Activated CD4-positive, alpha-beta T cell treated with anti-CD3 and anti-CD28 coated beads, Interleukin-2, amount 10 ng/mL, durations not matched to agents 24 days and 14 days (primary cell): ENCODE data around the gene GSK3A. TPM values are rescaled to one million over a fixed set of nuclear protein-coding genes. Genes with fewer than 3 reads are reported as not detected.

Experiments
- DNase-seq: peaks from one replicate; pipeline ENCODE4 v3.0.0; 2022
- H3K27ac Mint-ChIP-seq: one replicate; pipeline ENCODE4 v1.8.0; 2022; ENCODE audit warnings: mild to moderate bottlenecking, mixed read lengths
- H3K27me3 Mint-ChIP-seq: one replicate; pipeline ENCODE4 v1.8.0; 2022; ENCODE audit warnings: mixed read lengths
- H3K36me3 Mint-ChIP-seq: one replicate; pipeline ENCODE4 v1.8.0; 2022; ENCODE audit warnings: low read depth, mild to moderate bottlenecking, mixed read lengths
- H3K4me1 Mint-ChIP-seq: one replicate; pipeline ENCODE4 v1.8.0; 2021; ENCODE audit warnings: mixed read lengths
- H3K4me3 Mint-ChIP-seq: one replicate; pipeline ENCODE4 v1.8.0; 2022; ENCODE audit warnings: mild to moderate bottlenecking, moderate library complexity, mixed read lengths
- H3K9me3 Mint-ChIP-seq: one replicate; pipeline ENCODE4 v1.8.0; 2021; ENCODE audit warnings: mixed read lengths
- intact Hi-C: fragments of 100-400 bp; cut with micrococcal nuclease; formaldehyde crosslinking; loops from one replicate; pipeline ENCODE4 v1.15.1; 2023
- total RNA-seq: library from RNA; stranded (reverse); gene quantifications from 2 replicates; pipeline ENCODE4 v1.2.3, GENCODE V29; 2022

Gene GSK3A
- total RNA-seq: 50.7 and 52.6 TPM in 2 replicates

- Mint-ChIP-seq H3K36me3 (peaks cover 16% of the 10 kb centered on the region), H3K4me1 (peaks cover 37% of the 10 kb centered on the region), H3K4me3 (peak within 1 kb of the TSS; percentile 90), H3K27me3 (no peaks in the 10 kb centered on the region), H3K27ac (peak within 1 kb of the TSS; percentile 93), H3K9me3 (no peaks in the 10 kb centered on the region)
- intact Hi-C loops: loop anchor here (1.0 to 2.0 kb wide), 5 partner anchors 22 to 120 kb away; partner anchors contain the start of genes PAFAH1B3, POU2F2, PRR19 and ZNF526
- peak; percentile 99 for DNase-seq
Measured at GRCh38 chr19:42242512-42243409, at the start of gene GSK3A. TSS of gene GSK3A (minus strand) at chr19:42242602. CDS start at chr19:42242465, 137 bp downstream.

GRCh38 chr19:42291435-42291810, 49.0 kb upstream of the GSK3A start:
- H3K4me1 Mint-ChIP-seq: peaks cover 4% of the 10 kb centered on the region
- H3K27me3 Mint-ChIP-seq: no peaks in the 10 kb centered on the region
- no peak overlapping the region for H3K27ac Mint-ChIP-seq
- intact Hi-C loops: no loop called here
- DNase-seq: no peak
- H3K36me3 Mint-ChIP-seq: peaks cover 28% of the 10 kb centered on the region
- H3K4me3 Mint-ChIP-seq: no peak overlapping the region
- no peaks in the 10 kb centered on the region for H3K9me3 Mint-ChIP-seq

GRCh38 chr19:42290523-42291434, 48.4 kb upstream of the GSK3A start:
- Mint-ChIP-seq H3K36me3 (peaks cover 31% of the 10 kb centered on the region), H3K27me3 (no peaks in the 10 kb centered on the region), H3K4me3 (no peak overlapping the region), H3K9me3 (no peaks in the 10 kb centered on the region), H3K4me1 (peaks cover 8% of the 10 kb centered on the region), H3K27ac (no peak overlapping the region)
- DNase-seq: peak; percentile 82
- intact Hi-C loops: no loop called here

DNA sequence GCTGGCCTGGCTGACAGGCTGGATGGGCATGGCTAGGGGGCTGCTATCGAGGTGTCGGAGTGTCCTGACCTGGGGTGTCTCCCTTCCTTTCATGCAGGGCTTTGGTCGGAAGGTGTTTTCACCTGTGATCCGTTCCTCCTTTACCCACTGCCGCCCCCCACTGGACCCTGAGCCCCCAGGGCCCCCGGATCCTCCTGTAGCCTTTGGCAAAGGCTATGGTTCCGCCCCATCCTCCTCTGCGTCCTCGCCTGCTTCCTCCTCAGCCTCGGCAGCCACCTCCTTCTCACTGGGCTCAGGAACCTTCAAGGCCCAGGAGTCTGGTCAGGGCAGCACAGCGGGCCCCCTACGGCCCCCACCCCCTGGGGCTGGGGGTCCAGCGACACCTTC, 47.7 kb upstream of the GSK3A start:
- Mint-ChIP-seq H3K27ac (no peak overlapping the region), H3K27me3 (no peaks in the 10 kb centered on the region), H3K36me3 (peaks cover 31% of the 10 kb centered on the region), H3K9me3 (no peaks in the 10 kb centered on the region), H3K4me3 (no peak overlapping the region), H3K4me1 (peaks cover 11% of the 10 kb centered on the region)
- DNase-seq: no peak
- intact Hi-C loops: no loop called here

- no peak overlapping the region for H3K27ac Mint-ChIP-seq
- H3K4me3 Mint-ChIP-seq: no peak overlapping the region
- H3K27me3 Mint-ChIP-seq: no peaks in the 10 kb centered on the region
- peaks cover 16% of the 10 kb centered on the region for H3K4me1 Mint-ChIP-seq
- H3K36me3 Mint-ChIP-seq: peaks cover 30% of the 10 kb centered on the region
- H3K9me3 Mint-ChIP-seq: no peaks in the 10 kb centered on the region
- intact Hi-C loops: no loop called here
- no peak for DNase-seq
Measured at GRCh38 chr19:42289556-42290041, 47.2 kb upstream of the GSK3A start.

GRCh38 chr19:42288881-42289555, 46.6 kb upstream of the GSK3A start:
- Mint-ChIP-seq H3K4me1 (peaks cover 16% of the 10 kb centered on the region), H3K4me3 (no peak overlapping the region), H3K9me3 (no peaks in the 10 kb centered on the region), H3K36me3 (peaks cover 29% of the 10 kb centered on the region), H3K27me3 (no peaks in the 10 kb centered on the region), H3K27ac (no peak overlapping the region)
- DNase-seq: no peak
- intact Hi-C loops: no loop called here

DNA sequence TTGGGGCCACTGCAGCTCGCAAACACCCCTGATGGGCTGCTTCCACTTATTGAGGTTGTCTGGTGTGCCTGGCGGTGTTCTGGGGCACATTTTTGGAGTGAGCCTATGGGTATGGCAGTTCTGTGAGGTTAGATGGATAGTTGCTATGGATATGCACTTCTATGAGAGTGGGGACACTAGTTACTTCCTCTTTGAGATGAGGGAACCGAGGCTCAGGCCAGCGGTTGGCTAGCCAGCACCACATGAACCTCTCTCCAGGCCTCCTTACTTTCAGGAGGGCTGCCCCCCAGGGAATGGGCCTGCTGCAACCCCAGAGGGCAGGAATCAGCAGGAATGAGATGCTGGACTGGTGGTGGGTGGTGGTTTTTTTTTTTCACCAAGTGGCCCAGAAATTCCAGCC, 46.0 kb upstream of the GSK3A start:
- intact Hi-C loops: no loop called here
- H3K27ac Mint-ChIP-seq: no peak overlapping the region

GRCh38 chr19:42287827-42288107, 45.4 kb upstream of the GSK3A start:
- DNase-seq: peak; percentile 55
- H3K4me3 Mint-ChIP-seq: no peak overlapping the region
- intact Hi-C loops: no loop called here
- H3K9me3 Mint-ChIP-seq: no peaks in the 10 kb centered on the region
- peaks cover 26% of the 10 kb centered on the region for H3K36me3 Mint-ChIP-seq
- H3K27ac Mint-ChIP-seq: no peak overlapping the region
- no peaks in the 10 kb centered on the region for H3K27me3 Mint-ChIP-seq
- peaks cover 16% of the 10 kb centered on the region for H3K4me1 Mint-ChIP-seq

More for the DNA sequence above, 46.0 kb upstream of the GSK3A start:
- Mint-ChIP-seq H3K4me1 (peaks cover 16% of the 10 kb centered on the region), H3K9me3 (no peaks in the 10 kb centered on the region), H3K27me3 (no peaks in the 10 kb centered on the region), H3K36me3 (peaks cover 28% of the 10 kb centered on the region), H3K4me3 (no peak overlapping the region)
- no peak for DNase-seq

DNA sequence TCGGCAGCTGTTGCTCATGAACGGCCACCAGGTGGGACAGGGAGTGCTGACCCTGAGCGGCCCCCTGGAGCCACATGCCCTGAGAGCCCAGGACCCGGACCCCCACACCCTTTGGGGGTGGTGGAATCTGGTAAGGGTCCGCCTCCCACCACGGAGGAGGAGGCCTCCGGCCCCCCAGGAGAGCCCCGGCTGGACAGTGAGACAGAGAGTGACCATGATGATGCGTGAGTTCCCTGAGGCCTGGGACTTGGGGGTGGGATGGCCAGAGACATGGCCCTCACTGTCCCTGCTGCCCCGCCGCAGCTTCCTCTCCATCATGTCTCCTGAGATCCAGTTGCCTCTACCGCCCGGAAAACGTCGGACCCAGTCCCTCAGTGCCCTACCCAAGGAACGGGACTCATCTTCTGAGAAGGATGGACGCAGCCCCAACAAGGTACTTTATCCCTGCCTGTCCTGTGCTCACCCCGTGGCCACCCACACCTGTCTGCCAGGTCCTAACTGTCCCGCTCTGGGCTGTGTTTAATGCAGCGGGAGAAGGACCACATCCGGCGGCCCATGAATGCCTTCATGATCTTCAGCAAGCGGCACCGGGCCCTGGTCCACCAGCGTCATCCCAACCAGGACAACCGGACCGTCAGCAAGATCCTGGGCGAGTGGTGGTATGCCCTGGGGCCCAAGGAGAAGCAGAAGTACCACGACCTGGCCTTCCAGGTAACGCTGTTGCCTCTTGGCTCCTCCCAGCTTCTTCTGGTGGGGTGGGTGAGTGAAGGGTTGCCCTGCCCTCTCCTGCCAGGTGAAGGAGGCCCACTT, 44.8 kb upstream of the GSK3A start:
- Mint-ChIP-seq H3K27ac (peak overlapping the region; percentile 63), H3K36me3 (peaks cover 26% of the 10 kb centered on the region), H3K4me3 (no peak overlapping the region), H3K9me3 (no peaks in the 10 kb centered on the region), H3K4me1 (peaks cover 20% of the 10 kb centered on the region), H3K27me3 (no peaks in the 10 kb centered on the region)
- peak; percentile 56 for DNase-seq
- intact Hi-C loops: no loop called here

GRCh38 chr19:42286349-42287016, 44.1 kb upstream of the GSK3A start:
- Mint-ChIP-seq H3K9me3 (no peaks in the 10 kb centered on the region), H3K27me3 (no peaks in the 10 kb centered on the region), H3K4me1 (peaks cover 24% of the 10 kb centered on the region), H3K4me3 (peak overlapping the region; percentile 95), H3K36me3 (peaks cover 22% of the 10 kb centered on the region), H3K27ac (peak overlapping the region; percentile 80)
- DNase-seq: peak; percentile 56
- intact Hi-C loops: no loop called here

GRCh38 chr19:42285988-42286348, 43.6 kb upstream of the GSK3A start:
- peak overlapping the region; percentile 80 for H3K27ac Mint-ChIP-seq
- intact Hi-C loops: loop anchor here (2.0 kb wide), 1 partner anchor 39 kb away; the partner anchor contains the start of gene MEGF8
- H3K27me3 Mint-ChIP-seq: no peaks in the 10 kb centered on the region
- H3K9me3 Mint-ChIP-seq: no peaks in the 10 kb centered on the region
- peaks cover 18% of the 10 kb centered on the region for H3K36me3 Mint-ChIP-seq
- H3K4me1 Mint-ChIP-seq: peaks cover 26% of the 10 kb centered on the region
- peak overlapping the region; percentile 95 for H3K4me3 Mint-ChIP-seq
- no peak for DNase-seq

- Mint-ChIP-seq H3K27ac (peak overlapping the region; percentile 95), H3K9me3 (no peaks in the 10 kb centered on the region), H3K27me3 (no peaks in the 10 kb centered on the region), H3K4me3 (peak overlapping the region; percentile 95), H3K4me1 (peaks cover 26% of the 10 kb centered on the region), H3K36me3 (peaks cover 18% of the 10 kb centered on the region)
- peak; percentile 58 for DNase-seq
- intact Hi-C loops: loop anchor here (2.0 kb wide), 1 partner anchor 39 kb away; the partner anchor contains the start of gene MEGF8
Measured at GRCh38 chr19:42285541-42285941, 43.1 kb upstream of the GSK3A start.
